Measurements from ENCODE around the gene TPGS1. TPM values are rescaled to one million over a fixed set of nuclear protein-coding genes. Genes with fewer than 3 reads are reported as not detected.

TPGS1 gene
- polyA plus RNA-seq, 4 donors: 17.4 to 38.4 (median 25.2) TPM

DNA sequence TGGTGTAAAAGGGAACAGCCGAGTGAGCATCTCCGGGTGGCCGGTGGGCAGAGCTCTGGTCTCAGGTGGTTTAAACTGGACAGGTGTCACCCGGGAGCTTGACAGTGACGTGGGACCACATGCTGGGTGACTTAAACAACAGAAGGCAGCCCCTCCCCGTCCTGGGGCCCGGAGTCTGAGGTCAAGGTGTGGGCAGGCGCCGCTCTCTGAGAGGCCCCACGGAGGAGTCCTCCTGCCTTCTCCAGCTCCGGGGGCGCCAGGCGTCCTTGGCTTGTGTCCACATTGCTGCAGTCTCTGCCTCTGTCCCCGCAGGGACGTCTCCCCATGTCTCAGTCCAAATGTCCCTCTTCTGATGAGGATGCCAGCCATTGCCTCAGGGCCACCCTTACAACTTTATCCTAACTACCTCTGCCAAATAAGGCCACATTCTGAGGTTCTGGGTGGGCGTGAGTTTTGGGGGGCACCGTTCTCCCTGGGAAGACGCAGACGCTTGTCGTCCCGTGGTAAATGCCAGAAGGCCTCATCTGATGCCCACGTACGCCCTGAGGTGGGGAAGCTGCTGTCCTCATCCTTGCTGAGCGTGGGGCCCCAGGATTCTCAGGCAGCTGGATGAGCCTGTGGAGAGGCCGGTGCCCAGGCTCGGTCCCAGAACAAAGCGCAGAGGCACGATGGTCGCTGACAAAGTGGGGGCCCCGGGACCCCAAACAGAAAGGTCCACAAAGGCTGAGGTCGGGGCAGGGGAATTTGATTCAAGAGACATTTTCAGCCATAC lies 49.5 kb downstream of the TPGS1 start:
- Histone ChIP-seq H3K27me3 (ENCODE audit: control insufficient read depth in 3 of 3, insufficient read depth in 3 of 3, low read length in 3 of 3) (no peaks in the 10 kb centered on the region), H3K4me3 (ENCODE audit: low read depth in 1 of 3, low read length in 3 of 3) (no peak overlapping the region), H3K27ac (ENCODE audit: low read depth in 1 of 3, low read length in 2 of 3) (no peak overlapping the region), H3K4me1 (ENCODE audit: control insufficient read depth in 3 of 3, insufficient read depth in 2 of 3, low read depth in 1 of 3, low read length in 2 of 3) (no peaks in the 10 kb centered on the region), H3K9me3 (ENCODE audit: control insufficient read depth in 2 of 2, insufficient read depth in 1 of 2, low read depth in 1 of 2, low read length in 1 of 2) (no peaks in the 10 kb centered on the region), H3K36me3 (ENCODE audit: control insufficient read depth in 3 of 3, insufficient read depth in 2 of 3, low read depth in 1 of 3, low read length in 3 of 3) (no peaks in the 10 kb centered on the region)
- WGBS, 3 donors: 67 to 82% (median 71%) methylated on average over 30 to 31 of the region's 31 CpGs
- no peak for FAIRE-seq
- no peak for DNase-seq

DNA sequence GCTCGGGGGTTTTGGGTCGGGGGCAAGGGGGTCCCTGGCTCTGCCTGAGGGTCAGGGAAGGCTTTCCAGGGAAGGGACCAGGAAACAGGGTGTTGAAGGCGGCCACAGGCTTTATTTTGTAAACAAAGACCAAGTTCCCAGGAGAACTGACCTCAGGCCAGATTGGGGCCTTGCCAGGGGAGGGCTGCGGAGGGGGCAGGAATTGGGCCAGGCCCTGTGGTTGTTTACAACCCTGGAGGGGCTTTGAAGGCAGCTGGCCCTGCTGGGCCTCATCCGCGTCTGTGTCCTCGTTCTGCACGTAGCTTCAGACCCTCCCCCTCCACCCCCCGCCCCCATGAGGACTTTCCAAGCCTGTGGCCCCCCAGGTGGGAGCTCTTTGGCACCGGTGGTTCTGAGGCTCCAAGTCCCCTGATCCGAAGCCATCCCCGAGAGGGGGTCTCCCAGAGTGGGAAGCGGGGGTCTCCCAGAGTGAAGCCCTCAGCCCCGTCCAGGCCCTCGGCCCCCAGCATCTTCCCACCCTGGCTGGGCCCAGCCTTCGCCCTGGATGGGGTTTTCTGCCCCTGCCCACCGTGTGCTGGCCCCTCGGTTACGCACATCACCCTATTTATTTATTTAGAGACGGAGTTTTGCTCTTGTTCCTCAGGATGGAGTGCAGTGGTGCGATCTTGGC lies 51.6 kb downstream of the TPGS1 start:
- WGBS, 3 donors: 51 to 58% (median 54%) methylated on average over 20 to 21 of the region's 21 CpGs
- no peak for FAIRE-seq
- H3K27ac ChIP-seq (ENCODE audit: low read depth in 1 of 3, low read length in 2 of 3): peak overlapping the region in 1 of 3 donors; percentile 58
- no peaks in the 10 kb centered on the region for H3K4me1 ChIP-seq (ENCODE audit: control insufficient read depth in 3 of 3, insufficient read depth in 2 of 3, low read depth in 1 of 3, low read length in 2 of 3)
- H3K4me3 ChIP-seq (ENCODE audit: low read depth in 1 of 3, low read length in 3 of 3): no peak overlapping the region
- DNase-seq: no peak
- H3K27me3 ChIP-seq (ENCODE audit: control insufficient read depth in 3 of 3, insufficient read depth in 3 of 3, low read length in 3 of 3): no peaks in the 10 kb centered on the region
- H3K36me3 ChIP-seq (ENCODE audit: control insufficient read depth in 3 of 3, insufficient read depth in 2 of 3, low read depth in 1 of 3, low read length in 3 of 3): no peaks in the 10 kb centered on the region
- H3K9me3 ChIP-seq (ENCODE audit: control insufficient read depth in 2 of 2, insufficient read depth in 1 of 2, low read depth in 1 of 2, low read length in 1 of 2): no peaks in the 10 kb centered on the region

DNA sequence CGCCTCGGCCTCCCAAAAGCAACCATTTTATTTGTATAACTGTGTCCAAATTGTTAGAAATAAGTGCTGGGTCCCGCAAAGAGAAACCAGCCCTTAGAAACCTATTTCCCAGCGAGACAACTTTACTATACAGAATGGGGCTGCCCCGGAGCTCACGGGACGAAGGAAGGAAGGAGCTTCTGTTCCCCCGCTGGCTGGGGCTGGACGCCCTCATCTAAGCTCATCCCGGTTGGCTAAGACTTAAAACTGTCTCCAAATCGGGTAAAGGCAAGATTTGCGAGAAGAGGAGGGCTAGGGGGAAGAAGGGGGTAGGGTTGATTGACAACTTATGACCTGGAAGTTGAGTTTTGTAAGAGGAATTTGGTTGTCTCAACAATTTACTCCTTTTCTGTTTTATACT lies 52.8 kb downstream of the TPGS1 start:
- Histone ChIP-seq H3K9me3 (ENCODE audit: control insufficient read depth in 2 of 2, insufficient read depth in 1 of 2, low read depth in 1 of 2, low read length in 1 of 2) (no peaks in the 10 kb centered on the region), H3K27ac (ENCODE audit: low read depth in 1 of 3, low read length in 2 of 3) (no peak overlapping the region), H3K4me3 (ENCODE audit: low read depth in 1 of 3, low read length in 3 of 3) (no peak overlapping the region), H3K4me1 (ENCODE audit: control insufficient read depth in 3 of 3, insufficient read depth in 2 of 3, low read depth in 1 of 3, low read length in 2 of 3) (no peaks in the 10 kb centered on the region), H3K27me3 (ENCODE audit: control insufficient read depth in 3 of 3, insufficient read depth in 3 of 3, low read length in 3 of 3) (no peaks in the 10 kb centered on the region), H3K36me3 (ENCODE audit: control insufficient read depth in 3 of 3, insufficient read depth in 2 of 3, low read depth in 1 of 3, low read length in 3 of 3) (no peaks in the 10 kb centered on the region)
- no peak for FAIRE-seq
- WGBS, 3 donors: 74 to 84% (median 83%) methylated on average over 12 of the region's 12 CpGs
- DNase-seq: no peak

DNA sequence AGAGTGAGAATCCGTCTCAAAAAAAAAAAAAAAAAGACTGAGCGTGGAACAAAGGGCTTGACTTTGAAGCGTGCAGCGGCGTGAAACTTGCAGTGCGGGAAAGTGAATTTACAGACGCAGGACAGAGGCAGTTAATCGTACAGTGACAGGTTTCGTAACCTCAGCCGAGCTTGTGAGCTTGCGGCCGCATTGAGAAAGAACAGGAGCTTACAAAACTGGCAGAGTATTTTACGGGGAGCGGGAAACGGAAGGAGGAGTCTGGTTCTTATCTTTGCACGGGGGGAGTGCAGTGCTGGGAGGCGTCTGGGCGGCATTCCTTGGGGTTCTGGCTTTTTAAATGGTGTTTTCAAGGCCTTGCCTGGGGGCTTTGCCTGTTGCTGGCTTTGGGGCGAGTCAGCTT lies 59.1 kb downstream of the TPGS1 start:
- 73 to 93% (median 78%) methylated on average over 17 to 19 of the region's 19 CpGs for WGBS, 3 donors
- H3K27me3 ChIP-seq (ENCODE audit: control insufficient read depth in 3 of 3, insufficient read depth in 3 of 3, low read length in 3 of 3): no peaks in the 10 kb centered on the region
- DNase-seq: no peak
- peaks cover 0 to 4% of the 10 kb centered on the region in 2 donors for H3K9me3 ChIP-seq (ENCODE audit: control insufficient read depth in 2 of 2, insufficient read depth in 1 of 2, low read depth in 1 of 2, low read length in 1 of 2)
- no peak for FAIRE-seq
- peaks cover 0 to 7% (median 0%) of the 10 kb centered on the region in 3 donors for H3K36me3 ChIP-seq (ENCODE audit: control insufficient read depth in 3 of 3, insufficient read depth in 2 of 3, low read depth in 1 of 3, low read length in 3 of 3)
- no peak overlapping the region for H3K27ac ChIP-seq (ENCODE audit: low read depth in 1 of 3, low read length in 2 of 3)
- H3K4me3 ChIP-seq (ENCODE audit: low read depth in 1 of 3, low read length in 3 of 3): no peak overlapping the region
- peaks cover 0 to 3% (median 0%) of the 10 kb centered on the region in 3 donors for H3K4me1 ChIP-seq (ENCODE audit: control insufficient read depth in 3 of 3, insufficient read depth in 2 of 3, low read depth in 1 of 3, low read length in 2 of 3)

- Histone ChIP-seq H3K9me3 (ENCODE audit: control insufficient read depth in 2 of 2, insufficient read depth in 1 of 2, low read depth in 1 of 2, low read length in 1 of 2) (peaks cover 0 to 4% of the 10 kb centered on the region in 2 donors), H3K4me1 (ENCODE audit: control insufficient read depth in 3 of 3, insufficient read depth in 2 of 3, low read depth in 1 of 3, low read length in 2 of 3) (peaks cover 0 to 3% (median 0%) of the 10 kb centered on the region in 3 donors), H3K27me3 (ENCODE audit: control insufficient read depth in 3 of 3, insufficient read depth in 3 of 3, low read length in 3 of 3) (no peaks in the 10 kb centered on the region), H3K27ac (ENCODE audit: low read depth in 1 of 3, low read length in 2 of 3) (no peak overlapping the region), H3K36me3 (ENCODE audit: control insufficient read depth in 3 of 3, insufficient read depth in 2 of 3, low read depth in 1 of 3, low read length in 3 of 3) (peaks cover 0 to 7% (median 0%) of the 10 kb centered on the region in 3 donors), H3K4me3 (ENCODE audit: low read depth in 1 of 3, low read length in 3 of 3) (no peak overlapping the region)
- FAIRE-seq (no peak), DNase-seq (no peak)
- WGBS, 3 donors: 76 to 90% (median 83%) methylated on average over 12 to 16 of the region's 16 CpGs
Measured at GRCh38 chr19:566844-567243, 59.5 kb downstream of the TPGS1 start.

DNA sequence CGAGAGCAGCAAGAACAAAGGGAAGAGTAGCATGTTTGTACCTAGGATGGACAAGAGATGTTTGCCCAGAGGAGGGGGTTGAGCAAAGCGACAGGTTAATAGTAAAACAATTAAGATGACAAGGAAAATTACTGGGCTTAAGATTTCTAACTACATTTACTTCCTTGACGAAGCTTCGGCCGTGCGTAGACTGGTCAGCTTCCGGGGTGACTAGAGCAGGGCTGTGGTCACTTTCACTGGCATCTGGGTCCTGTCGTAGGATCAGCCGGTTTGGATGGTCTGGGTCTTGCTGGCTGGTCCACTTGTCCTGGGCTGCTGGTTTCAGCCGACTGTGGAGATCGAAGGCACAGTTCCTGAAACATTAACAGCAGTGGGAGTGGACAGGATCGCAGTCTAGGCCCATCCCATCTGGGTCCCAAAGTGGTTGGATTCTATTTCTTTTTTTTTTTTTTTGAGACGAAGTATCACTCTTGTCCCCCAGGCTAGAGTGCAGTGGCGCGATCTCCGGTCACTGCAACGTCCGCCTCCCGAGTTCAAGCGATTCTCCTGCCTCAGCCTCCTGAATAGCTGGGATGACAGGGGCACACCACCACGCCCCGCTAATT lies 60.1 kb downstream of the TPGS1 start:
- 93 to 95% (median 93%) methylated on average over 19 to 22 of the region's 22 CpGs for WGBS, 3 donors
- no peak overlapping the region for H3K4me3 ChIP-seq (ENCODE audit: low read depth in 1 of 3, low read length in 3 of 3)
- FAIRE-seq (no peak), DNase-seq (no peak)
- no peaks in the 10 kb centered on the region for H3K27me3 ChIP-seq (ENCODE audit: control insufficient read depth in 3 of 3, insufficient read depth in 3 of 3, low read length in 3 of 3)
- peaks cover 0 to 3% (median 0%) of the 10 kb centered on the region in 3 donors for H3K4me1 ChIP-seq (ENCODE audit: control insufficient read depth in 3 of 3, insufficient read depth in 2 of 3, low read depth in 1 of 3, low read length in 2 of 3)
- no peak overlapping the region for H3K27ac ChIP-seq (ENCODE audit: low read depth in 1 of 3, low read length in 2 of 3)
- peaks cover 0 to 7% (median 0%) of the 10 kb centered on the region in 3 donors for H3K36me3 ChIP-seq (ENCODE audit: control insufficient read depth in 3 of 3, insufficient read depth in 2 of 3, low read depth in 1 of 3, low read length in 3 of 3)
- H3K9me3 ChIP-seq (ENCODE audit: control insufficient read depth in 2 of 2, insufficient read depth in 1 of 2, low read depth in 1 of 2, low read length in 1 of 2): peaks cover 0 to 4% of the 10 kb centered on the region in 2 donors

Other genes starting within 250 kb of the TPGS1 start
- 100 to 1,000 TPM in 2 of 4 donors, 10 to 100 TPM in 1, under 1 TPM in 1; 0.64 to 130 (median 109) TPM for gene PLPP2, start 216.1 kb upstream of the TPGS1 start, polyA plus RNA-seq
- gene MIER2, start 162.7 kb upstream of the TPGS1 start, polyA plus RNA-seq: 10 to 100 TPM; 10.3 to 18.9 (median 14.4) TPM
- 1 to 10 TPM in 1 of 4 donors, under 1 TPM in 2, not detected in 1; 0.27 to 3.1 (median 0.80) TPM for gene C2CD4C, start 98.3 kb upstream of the TPGS1 start, polyA plus RNA-seq
- gene SHC2, start 46.5 kb upstream of the TPGS1 start, polyA plus RNA-seq: 10 to 100 TPM in 3 of 4 donors, 1 to 10 TPM in 1; 7.6 to 18.9 (median 12.3) TPM
- 10 to 100 TPM in 1 of 4 donors, 1 to 10 TPM in 2, not detected in 1; 1.1 to 11.3 (median 6.4) TPM for gene MADCAM1, start 11.0 kb upstream of the TPGS1 start, polyA plus RNA-seq
- gene CDC34, start 24.3 kb downstream of the TPGS1 start, polyA plus RNA-seq: 100 to 1,000 TPM in 2 of 4 donors, 10 to 100 TPM in 2; 58.2 to 113 (median 89.0) TPM
- gene GZMM, start 36.6 kb downstream of the TPGS1 start, polyA plus RNA-seq: 1 to 10 TPM in 3 of 4 donors, under 1 TPM in 1; 0.89 to 5.7 (median 1.8) TPM
- 100 to 1,000 TPM; 208 to 454 (median 374) TPM for gene BSG, start 65.1 kb downstream of the TPGS1 start, polyA plus RNA-seq
- gene HCN2, start 82.4 kb downstream of the TPGS1 start, polyA plus RNA-seq: under 1 TPM in 2 of 4 donors, not detected in 2; 0.19 to 0.58 TPM
- 100 to 1,000 TPM in 1 of 4 donors, 10 to 100 TPM in 3; 63.0 to 153 (median 86.8) TPM for gene POLRMT, start 126.0 kb downstream of the TPGS1 start, polyA plus RNA-seq
- gene FGF22, start 132.4 kb downstream of the TPGS1 start, polyA plus RNA-seq: under 1 TPM in 2 of 4 donors, not detected in 2; 0.12 to 0.30 TPM
- 10 to 100 TPM; 39.2 to 60.2 (median 55.4) TPM for gene RNF126, start 155.7 kb downstream of the TPGS1 start, polyA plus RNA-seq
- gene FSTL3, start 168.9 kb downstream of the TPGS1 start, polyA plus RNA-seq: 10 to 100 TPM in 2 of 4 donors, 1 to 10 TPM in 2; 4.0 to 31.9 (median 17.7) TPM
- gene PRSS57, start 188.0 kb downstream of the TPGS1 start, polyA plus RNA-seq: under 1 TPM in 1 of 4 donors, not detected in 3; 0.95 TPM
- 10 to 100 TPM; 12.4 to 37.6 (median 25.3) TPM for gene PALM, start 201.4 kb downstream of the TPGS1 start, polyA plus RNA-seq
- 100 to 1,000 TPM; 189 to 644 (median 383) TPM for gene MISP, start 243.6 kb downstream of the TPGS1 start, polyA plus RNA-seq

All from small intestine (tissue), 7 donors.